IPS-NIHi7 (cell line): ENCODE measurements around the gene FNDC5.

Experiments used
- DNase-seq: peaks from one replicate; pipeline ENCODE4 v3.0.0; 2012; ENCODE audit warnings: mixed read lengths; ENCODE audit errors: extremely low spot score

The FNDC5 gene

GRCh38 chr1:32884726-32885125 is 14.0 kb upstream of the FNDC5 start:
- DNase-seq, result no peak

GRCh38 chr1:32884032-32884372 is 13.3 kb upstream of the FNDC5 start:
- DNase-seq, result no peak

- DNase-seq, result no peak
These were observed 12.8 kb upstream of the FNDC5 start for GRCh38 chr1:32883338-32884031.

GRCh38 chr1:32881871-32882850 is 11.4 kb upstream of the FNDC5 start:
- no peak for DNase-seq

GRCh38 chr1:32881291-32881690 is 10.6 kb upstream of the FNDC5 start:
- DNase-seq, result no peak

- no peak for DNase-seq
These were observed 7.9 kb upstream of the FNDC5 start for GRCh38 chr1:32878637-32879041.

GRCh38 chr1:32878183-32878582 is 7.5 kb upstream of the FNDC5 start:
- DNase-seq, result no peak

- DNase-seq, result no peak
These were observed 6.7 kb upstream of the FNDC5 start for GRCh38 chr1:32877211-32878110.

GRCh38 chr1:32876341-32877210 is 5.9 kb upstream of the FNDC5 start:
- peak; percentile 86 for DNase-seq

- DNase-seq, result no peak
These were observed 4.4 kb upstream of the FNDC5 start for GRCh38 chr1:32874860-32875752.

GRCh38 chr1:32873484-32873883 is 2.8 kb upstream of the FNDC5 start:
- DNase-seq, result no peak

- DNase-seq, result no peak
These were observed 1.4 kb upstream of the FNDC5 start for GRCh38 chr1:32872192-32872460.

GRCh38 chr1:32871364-32872191 is 866 bp upstream of the FNDC5 start:
- no peak for DNase-seq

- DNase-seq, result no peak
These were observed 643 bp downstream of the FNDC5 start for GRCh38 chr1:32869923-32870614.

- DNase-seq, result no peak
These were observed 1.8 kb downstream of the FNDC5 start for GRCh38 chr1:32868806-32869455.

GRCh38 chr1:32868085-32868484 is 2.6 kb downstream of the FNDC5 start:
- DNase-seq, result no peak

- DNase-seq, result no peak
These were observed 3.0 kb downstream of the FNDC5 start for GRCh38 chr1:32867671-32868070.

- no peak for DNase-seq
These were observed 3.6 kb downstream of the FNDC5 start for GRCh38 chr1:32867151-32867550.
